ENCODE results near the gene CDC42EP2. TPM values are rescaled to one million over a fixed set of nuclear protein-coding genes. Genes with fewer than 3 reads are reported as not detected.

The CDC42EP2 gene, protein sequence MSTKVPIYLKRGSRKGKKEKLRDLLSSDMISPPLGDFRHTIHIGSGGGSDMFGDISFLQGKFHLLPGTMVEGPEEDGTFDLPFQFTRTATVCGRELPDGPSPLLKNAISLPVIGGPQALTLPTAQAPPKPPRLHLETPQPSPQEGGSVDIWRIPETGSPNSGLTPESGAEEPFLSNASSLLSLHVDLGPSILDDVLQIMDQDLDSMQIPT
- polyA plus RNA-seq (2013, experiment 1 of 2; ENCODE audit: insufficient read length): 3.3 TPM
- polyA plus RNA-seq (2013, experiment 2 of 2; ENCODE audit: insufficient read length): 5.1 TPM

DNA sequence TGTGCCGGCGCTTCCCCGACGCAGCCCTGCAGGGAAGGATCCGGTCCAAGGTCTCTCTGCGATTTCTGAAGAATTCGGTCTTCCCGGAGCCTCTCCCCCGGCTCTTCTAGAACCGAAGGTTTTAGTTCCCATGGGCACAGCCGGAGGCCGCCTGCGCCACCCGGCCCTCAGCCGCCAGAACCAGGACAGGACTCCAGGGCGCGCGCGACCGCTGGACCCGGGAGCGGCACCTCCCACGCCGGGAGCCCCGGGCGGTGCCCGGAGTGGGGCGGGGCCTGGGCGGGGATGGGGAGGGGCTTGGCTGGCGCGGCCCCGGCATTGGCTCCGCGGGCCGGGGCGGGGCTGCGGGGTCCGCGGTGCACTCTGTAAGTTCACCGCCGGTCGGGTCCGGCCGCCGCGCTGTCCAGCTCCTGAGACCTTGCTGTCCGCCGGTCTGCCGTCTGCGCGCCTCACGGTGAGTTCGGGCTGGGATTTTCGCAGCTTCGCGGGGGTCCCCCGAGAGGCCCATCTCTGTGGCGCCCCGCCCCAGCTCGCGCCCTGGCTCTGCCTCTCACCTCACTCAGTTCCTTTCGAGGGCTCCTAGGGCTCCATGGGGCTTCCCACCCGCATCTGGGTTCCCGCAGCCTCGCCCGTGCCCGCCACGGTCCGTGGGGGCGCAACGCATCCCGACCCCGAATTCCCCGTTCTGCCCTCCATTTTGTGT lies at the start of gene CDC42EP2:
Gene CDC42EP2, plus strand, starts transcription at position 366 of the 703 bp plus-strand sequence. CDS start 6,033 bp downstream, outside the sequence.
- DNase-seq: peak; percentile 69

DNA sequence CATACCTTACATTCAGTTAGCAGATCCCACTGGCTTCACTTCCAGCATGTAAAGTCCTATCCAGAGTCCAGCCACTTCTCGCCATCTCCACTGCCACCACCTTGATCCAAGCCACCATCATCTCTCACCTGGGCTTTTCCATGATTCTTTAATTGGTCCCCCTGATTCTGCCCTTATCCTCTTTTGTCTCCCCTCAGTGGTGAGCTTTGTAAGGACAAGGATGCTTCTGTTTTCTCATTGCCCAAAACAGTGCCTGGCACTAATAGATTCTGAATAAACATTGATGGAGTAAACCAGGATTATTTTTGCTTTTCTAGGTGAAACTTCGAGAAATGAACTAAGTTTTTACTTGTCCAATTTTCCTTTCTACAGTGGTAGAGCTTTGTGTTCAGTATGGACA lies 48.5 kb upstream of the CDC42EP2 start:
- DNase-seq: no peak

DNA sequence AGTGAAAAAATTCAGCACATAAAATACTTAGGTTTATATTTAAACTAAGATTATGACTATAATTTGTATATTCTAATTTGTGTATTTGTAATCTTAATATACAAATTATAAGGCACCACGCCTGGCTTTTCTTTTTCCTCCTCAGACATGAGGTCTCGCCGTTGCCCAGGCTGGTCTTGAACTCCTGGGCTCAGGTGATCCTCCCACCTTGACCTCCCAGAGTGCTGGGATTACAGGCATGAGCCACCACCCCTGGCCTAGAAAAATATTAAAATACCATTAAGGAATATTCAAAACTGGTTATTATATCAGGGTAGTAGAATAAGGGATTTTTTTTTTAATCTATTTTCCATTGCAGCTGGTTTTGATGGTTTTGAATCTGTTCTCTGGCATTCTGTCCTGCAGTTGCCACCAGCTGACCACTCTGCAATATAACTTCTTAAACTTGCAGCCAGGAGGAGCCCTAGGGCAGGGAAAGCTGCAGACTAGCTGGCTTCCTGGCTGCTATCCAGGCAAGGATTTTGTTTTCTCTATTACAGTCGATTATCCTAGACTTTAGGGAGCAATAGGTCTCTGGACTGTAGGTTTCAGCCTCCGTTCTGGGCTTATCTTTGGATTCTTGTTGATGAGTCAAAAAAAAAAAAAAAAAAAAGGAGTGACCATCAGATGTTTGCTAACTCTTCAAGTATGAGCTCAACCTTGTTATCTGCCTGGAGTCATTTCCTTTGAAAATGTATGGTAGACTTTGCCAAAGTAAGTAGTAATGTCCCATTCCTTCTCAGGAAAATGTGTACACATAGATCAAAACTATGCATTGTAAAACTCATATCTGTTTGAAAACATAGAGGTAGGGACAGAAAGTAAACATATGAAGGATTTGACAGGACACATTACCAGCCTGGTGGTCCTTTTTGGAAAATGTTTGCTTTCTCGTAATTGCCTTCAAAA lies 39.7 kb upstream of the CDC42EP2 start:
- peak; percentile 85 for DNase-seq

GRCh38 chr11:65275906-65276305 lies 38.8 kb upstream of the CDC42EP2 start:
- no peak for DNase-seq

- no peak for DNase-seq
Measured at GRCh38 chr11:65277631-65278277, 36.9 kb upstream of the CDC42EP2 start.

GRCh38 chr11:65278356-65278755 lies 36.3 kb upstream of the CDC42EP2 start:
- DNase-seq: peak; percentile 56

DNA sequence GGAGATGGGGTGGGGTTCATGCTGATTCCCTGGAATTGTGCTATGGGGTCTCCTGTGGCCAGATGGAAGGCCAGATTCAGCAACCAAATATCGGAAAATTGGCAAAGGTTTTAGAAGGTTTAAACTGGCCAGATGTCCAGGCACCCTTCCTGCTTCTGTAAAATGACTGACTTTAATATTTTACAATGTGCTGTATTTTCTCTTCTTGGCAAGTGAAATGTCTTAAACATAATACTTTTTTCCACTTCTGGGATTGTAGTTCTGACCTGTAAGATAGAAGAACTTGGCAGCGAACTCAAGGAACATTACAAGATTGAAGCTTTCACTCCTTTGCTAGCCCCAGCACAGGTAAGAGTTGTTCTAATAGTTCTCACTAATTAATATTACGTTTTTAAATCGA lies 35.4 kb upstream of the CDC42EP2 start:
- no peak for DNase-seq

GRCh38 chr11:65279741-65280440 lies 34.8 kb upstream of the CDC42EP2 start:
- peak; percentile 94 for DNase-seq

- DNase-seq: no peak
Measured at GRCh38 chr11:65280646-65281045, 34.0 kb upstream of the CDC42EP2 start.

GRCh38 chr11:65286686-65287085 lies 28.0 kb upstream of the CDC42EP2 start:
- DNase-seq: no peak

DNA sequence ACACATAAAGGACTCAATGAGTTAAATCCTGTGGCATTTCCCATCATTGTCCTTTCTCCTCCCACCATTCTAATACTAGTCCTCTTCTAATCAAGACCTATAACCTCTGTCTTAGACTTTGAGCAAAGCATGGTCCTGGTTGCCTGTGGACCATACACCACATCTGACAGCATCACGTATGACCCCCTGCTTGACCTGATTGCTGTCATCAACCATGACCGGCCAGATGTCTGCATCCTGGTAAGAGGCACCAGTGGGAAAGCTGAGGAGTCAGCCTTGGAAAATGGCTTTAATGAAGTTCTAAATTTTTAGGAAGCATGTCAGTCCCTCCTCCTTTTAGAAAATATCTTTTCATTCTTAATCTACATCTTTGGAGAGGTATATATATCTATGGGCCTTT lies 27.1 kb upstream of the CDC42EP2 start:
- DNase-seq: no peak

DNA sequence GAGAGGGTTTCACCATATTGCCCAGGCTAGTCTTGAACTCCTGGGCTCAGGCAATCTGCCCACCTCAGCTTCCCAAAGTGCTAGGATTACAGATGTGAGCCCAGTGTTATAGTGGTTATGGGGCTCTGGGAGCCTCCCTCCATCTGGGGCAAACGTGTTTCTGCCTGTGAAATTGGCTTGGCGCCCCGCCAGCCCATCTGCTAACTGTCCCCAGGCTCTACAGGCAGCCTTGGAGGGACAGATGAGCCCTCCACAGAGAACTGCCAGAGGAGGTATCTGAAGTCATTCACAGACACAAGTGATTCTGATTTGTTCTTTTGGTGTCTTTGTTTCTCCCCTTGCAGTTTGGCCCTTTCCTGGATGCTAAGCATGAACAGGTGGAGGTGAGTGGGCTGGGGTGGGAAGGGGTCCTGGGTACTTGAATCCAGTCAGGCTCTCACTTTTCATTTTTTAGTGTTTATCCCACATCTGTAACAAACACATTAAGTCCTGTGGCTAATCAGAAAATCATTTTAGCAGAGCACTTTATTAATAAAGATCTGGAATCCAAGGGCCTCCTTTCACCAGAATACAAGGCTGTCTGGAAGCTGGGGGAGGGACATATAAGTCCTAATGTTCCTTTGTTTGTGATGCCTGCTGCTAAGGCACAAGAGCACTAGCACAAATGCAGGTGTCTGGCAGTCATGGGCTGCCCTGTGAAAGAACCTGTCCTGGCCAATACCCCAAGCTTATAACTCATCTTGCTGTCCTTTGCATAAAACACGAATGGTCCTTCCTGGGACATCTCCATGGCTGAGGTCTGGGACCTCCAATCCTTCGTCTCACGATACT lies 25.7 kb upstream of the CDC42EP2 start:
- DNase-seq: no peak

DNA sequence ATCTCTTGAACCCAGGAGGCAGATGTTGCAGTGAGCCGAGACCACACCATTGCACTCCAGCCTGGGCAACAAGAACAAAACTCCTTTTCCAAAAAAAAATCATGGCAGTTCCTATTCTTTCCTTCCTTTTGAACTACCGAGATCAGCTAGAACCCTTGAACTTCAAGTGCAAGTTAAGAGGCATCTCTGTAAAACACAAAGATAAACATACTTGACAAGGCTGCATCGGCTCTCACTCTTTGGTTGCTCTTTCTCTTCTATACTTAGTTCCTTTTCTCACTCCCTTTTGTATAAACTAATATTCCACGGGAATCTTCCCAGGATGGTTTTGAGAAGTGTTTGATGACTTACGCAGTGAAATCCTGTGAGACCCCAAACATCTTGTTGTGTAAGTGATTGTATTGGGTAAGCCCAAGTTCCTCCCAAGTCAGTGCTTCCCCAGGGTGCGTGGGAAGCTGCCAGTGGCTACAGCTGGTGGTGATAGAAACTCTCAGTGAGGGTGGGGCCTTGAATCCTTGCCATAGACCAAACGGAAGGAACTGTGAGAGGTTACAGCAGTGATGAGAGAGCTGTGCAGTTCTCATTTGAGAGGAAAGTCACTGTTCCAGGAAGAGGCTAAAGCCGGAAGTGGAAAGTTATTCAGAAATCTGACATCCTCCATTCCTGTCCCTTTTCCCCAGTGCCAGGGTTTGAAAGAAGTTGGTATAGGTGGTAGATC lies 24.1 kb upstream of the CDC42EP2 start:
- DNase-seq: peak; percentile 96

- peak; percentile 68 for DNase-seq
Measured at GRCh38 chr11:65291613-65292012, 23.1 kb upstream of the CDC42EP2 start.

GRCh38 chr11:65292890-65293289 lies 21.8 kb upstream of the CDC42EP2 start:
- no peak for DNase-seq

DNA sequence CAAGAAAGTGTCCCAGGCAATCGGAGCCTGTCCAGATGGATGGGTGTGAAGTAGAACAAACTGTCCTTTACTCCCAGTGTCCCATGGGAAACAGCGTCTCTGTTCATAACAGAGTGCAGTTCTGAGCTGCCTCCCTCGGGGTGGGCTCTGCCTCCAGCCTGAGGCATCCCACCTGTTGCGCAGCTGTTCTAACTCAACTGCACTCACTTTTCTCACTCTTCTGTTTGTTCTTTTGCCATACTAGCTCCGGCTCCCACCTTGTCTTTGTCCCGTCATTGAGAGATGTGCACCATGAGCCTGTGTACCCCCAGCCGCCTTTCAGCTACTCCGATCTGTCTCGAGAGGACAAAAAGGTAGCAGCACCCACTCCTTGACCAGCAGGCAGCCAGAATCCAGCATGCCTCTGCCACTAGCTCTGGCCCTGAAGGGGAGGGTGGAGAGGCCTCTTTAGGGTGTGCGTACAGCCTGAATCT lies 20.7 kb upstream of the CDC42EP2 start:
- no peak for DNase-seq

GRCh38 chr11:65295001-65295400 lies 19.7 kb upstream of the CDC42EP2 start:
- no peak for DNase-seq

GRCh38 chr11:65295571-65296341 lies 18.9 kb upstream of the CDC42EP2 start:
- DNase-seq: no peak

- DNase-seq: no peak
Measured at GRCh38 chr11:65297026-65297672, 17.5 kb upstream of the CDC42EP2 start.

Measured in fibroblast of skin of abdomen (primary cell).